Right lobe of liver (tissue), 6 donors: Measurements from ENCODE around the gene AOC2. TPM values are rescaled to one million over a fixed set of nuclear protein-coding genes. Genes with fewer than 3 reads are reported as not detected.
"Not testable (repeated sequence)": the region's sequence is repeated elsewhere in the genome, so short reads cannot be mapped to it uniquely, and the experiment has no call there.

Experiments
- ATAC-seq, 4 donors: fragments of 200-7000 bp; cut with Tn5 transposase; one replicate each; pipeline ENCODE4 v1.9.1; 2020; ENCODE audit warnings: mild to moderate bottlenecking in 4 of 4, moderate library complexity in 4 of 4
- DNase-seq, 3 donors: peaks; one replicate each; pipeline ENCODE4 v3.0.0-alpha.2; 2020
- H3K27ac ChIP-seq, 3 donors: fragments of 200-600 bp; one replicate each; pipeline ENCODE4 v1.8.0; 2022
- H3K27me3 ChIP-seq, 2 donors: fragments of 200-600 bp; one replicate each; pipeline ENCODE4 v1.8.0; 2022
- H3K36me3 ChIP-seq, 4 donors: fragments of 200-600 bp; sonication (generic) in 1 of 4; one replicate each; pipeline versions ENCODE4 v1.5.1 to v1.8.0; 2017 to 2022; ENCODE audit warnings: control low read depth in 1 of 4
- H3K4me1 ChIP-seq, 4 donors: fragments of 200-600 bp; sonication (generic) in 1 of 4; one replicate each; pipeline versions ENCODE4 v1.5.1 to v1.8.0; 2017 to 2022; ENCODE audit warnings: control low read depth in 1 of 4
- H3K4me3 ChIP-seq, 3 donors: fragments of 200-600 bp; one replicate each; pipeline ENCODE4 v1.8.0; 2022
- H3K9me3 ChIP-seq, 4 donors: fragments of 200-600 bp; sonication (generic) in 1 of 4; one replicate each; pipeline versions ENCODE4 v1.5.1 to v1.8.0; 2017 to 2022; ENCODE audit warnings: control low read depth in 1 of 4
- POLR2A ChIP-seq: fragments of 450-650 bp; IDR thresholded peaks from one replicate; pipeline ENCODE4 v1.6.1; 2017; ENCODE audit warnings: antibody characterized with exemption, mild to moderate bottlenecking
- WGBS: methylation state at CpG from one replicate; pipeline ENCODE4 v1.1.6; 2018; ENCODE audit warnings: low coverage, low lambda C conversion rate; ENCODE audit not compliant: insufficient coverage; ENCODE audit errors: missing lambda C conversion rate; 5-methylcytosine and 5-hydroxymethylcytosine counted together
- intact Hi-C, 2 donors: fragments of 100-400 bp; cut with DNase I; formaldehyde crosslinking; loops; one replicate each; pipeline versions ENCODE4 v1.11.2 to v1.14.1; 2022
- microRNA-seq, 2 donors: library from miRNA; unstranded; fragments of <30 nt; microRNA quantifications; one replicate each; pipeline ENCODE4, GENCODE V29; 2019 to 2020
- small RNA-seq, 2 experiments: library from RNA; depleted of rRNA; stranded (forward); fragments of <200 nt; gene quantifications; one replicate each; pipeline ENCODE3, GENCODE V24; 2016
- total RNA-seq, 6 experiments: library from RNA; depleted of rRNA in 2 of 6; stranded (reverse); fragments of >200 nt in 2 of 6; fragmentation: NEBNext Ultra II Directional in 3 of 6; extraction: Animal tissue kit (Norgen Biotek cat#: 25700) in 3 of 6; gene quantifications; one replicate each; pipeline versions ENCODE4 v1.1.0 to v1.2.4, GENCODE V29; 2016 to 2023
- TF ChIP-seq, protein P1 (sequence below), 4 donors: fragments of 200-600 bp in 3 of 4; fragments of 450-650 bp in 1 of 4; IDR thresholded peaks; one replicate each; pipeline versions ENCODE4 v1.5.1 to v1.8.0; 2016 to 2022; ENCODE audit warnings: antibody characterized with exemption in 4 of 4, mild to moderate bottlenecking in 2 of 4
- donor health status: DM: no; HTN: yes; CAD: no.
- donor health status: DM: no; HTN: no; CAD: no.
- donor health status: DM: no; HTN: no; CAD: no.
- donor health status: DM: no; HTN: yes; CAD: no.
- donor health status: DM: no; HTN: yes; CAD: no.

AOC2 gene
- total RNA-seq, 6 experiments from 2014 or later, result 0.62 to 2.0 (median 1.4) TPM

DNA sequence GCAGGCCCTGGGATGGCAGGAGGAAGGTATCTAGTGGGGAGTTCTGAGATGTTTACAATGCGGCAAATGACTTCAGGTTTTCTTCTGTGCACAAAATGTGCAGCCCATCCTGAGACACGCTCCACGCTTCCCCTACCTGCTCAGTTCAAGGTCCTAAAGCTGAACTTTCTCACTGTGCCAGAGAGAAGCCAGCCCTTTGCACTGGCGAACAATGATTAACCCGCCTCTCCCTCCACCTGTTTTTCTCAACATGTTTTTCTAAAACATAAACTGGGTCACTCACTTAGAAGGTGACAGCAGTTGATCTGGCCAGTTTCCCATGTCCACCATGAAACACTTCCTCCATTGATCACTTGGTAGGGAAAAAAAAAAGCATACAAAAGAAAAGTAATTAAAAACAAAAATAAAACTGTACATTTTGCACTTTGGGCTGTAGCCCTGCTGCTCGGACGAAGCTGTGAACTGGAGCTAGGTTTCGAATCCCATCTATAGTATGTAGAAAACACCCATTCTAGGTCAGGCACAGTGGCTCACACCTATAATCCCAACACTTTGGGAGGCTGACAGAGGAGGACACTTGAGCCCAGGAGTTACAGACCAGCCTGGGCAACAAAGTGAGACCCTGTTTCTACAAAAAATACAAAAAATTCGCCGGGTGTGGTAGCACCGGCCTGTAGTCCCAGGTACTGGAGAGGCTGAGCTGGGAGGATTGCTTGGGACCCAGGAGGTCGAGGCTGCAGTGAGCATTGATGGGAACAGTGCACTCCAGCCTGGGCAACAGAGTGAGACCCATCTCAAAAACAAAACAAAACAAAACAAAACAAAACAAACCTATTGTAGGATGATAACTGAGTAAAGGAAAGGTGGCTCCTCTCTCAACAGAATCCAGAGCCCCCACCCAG lies 50.2 kb downstream of the AOC2 start:
- DNase-seq, result peak; percentile 59 to 89 (median 78)
- no peaks in the 10 kb centered on the region for H3K9me3 ChIP-seq
- H3K27ac ChIP-seq, result peak overlapping the region; percentile 33 to 87 (median 58)
- TF ChIP-seq, protein P1, sequence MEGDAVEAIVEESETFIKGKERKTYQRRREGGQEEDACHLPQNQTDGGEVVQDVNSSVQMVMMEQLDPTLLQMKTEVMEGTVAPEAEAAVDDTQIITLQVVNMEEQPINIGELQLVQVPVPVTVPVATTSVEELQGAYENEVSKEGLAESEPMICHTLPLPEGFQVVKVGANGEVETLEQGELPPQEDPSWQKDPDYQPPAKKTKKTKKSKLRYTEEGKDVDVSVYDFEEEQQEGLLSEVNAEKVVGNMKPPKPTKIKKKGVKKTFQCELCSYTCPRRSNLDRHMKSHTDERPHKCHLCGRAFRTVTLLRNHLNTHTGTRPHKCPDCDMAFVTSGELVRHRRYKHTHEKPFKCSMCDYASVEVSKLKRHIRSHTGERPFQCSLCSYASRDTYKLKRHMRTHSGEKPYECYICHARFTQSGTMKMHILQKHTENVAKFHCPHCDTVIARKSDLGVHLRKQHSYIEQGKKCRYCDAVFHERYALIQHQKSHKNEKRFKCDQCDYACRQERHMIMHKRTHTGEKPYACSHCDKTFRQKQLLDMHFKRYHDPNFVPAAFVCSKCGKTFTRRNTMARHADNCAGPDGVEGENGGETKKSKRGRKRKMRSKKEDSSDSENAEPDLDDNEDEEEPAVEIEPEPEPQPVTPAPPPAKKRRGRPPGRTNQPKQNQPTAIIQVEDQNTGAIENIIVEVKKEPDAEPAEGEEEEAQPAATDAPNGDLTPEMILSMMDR (IDR thresholded peaks at IDR 0.05), result no peak
- no peak for TF ChIP-seq POLR2A
- WGBS, result 26% methylated on average over 9 of the region's 12 CpGs
- H3K36me3 ChIP-seq, result no peaks in the 10 kb centered on the region
- H3K4me1 ChIP-seq, result peaks cover 0 to 52% (median 27%) of the 10 kb centered on the region in 4 donors
- no peaks in the 10 kb centered on the region for H3K27me3 ChIP-seq
- intact Hi-C loops, result no loop called here
- peak overlapping the region; percentile 7 to 37 (median 36) for H3K4me3 ChIP-seq
- ATAC-seq, result peak; percentile 77 to 88 (median 82)

DNA sequence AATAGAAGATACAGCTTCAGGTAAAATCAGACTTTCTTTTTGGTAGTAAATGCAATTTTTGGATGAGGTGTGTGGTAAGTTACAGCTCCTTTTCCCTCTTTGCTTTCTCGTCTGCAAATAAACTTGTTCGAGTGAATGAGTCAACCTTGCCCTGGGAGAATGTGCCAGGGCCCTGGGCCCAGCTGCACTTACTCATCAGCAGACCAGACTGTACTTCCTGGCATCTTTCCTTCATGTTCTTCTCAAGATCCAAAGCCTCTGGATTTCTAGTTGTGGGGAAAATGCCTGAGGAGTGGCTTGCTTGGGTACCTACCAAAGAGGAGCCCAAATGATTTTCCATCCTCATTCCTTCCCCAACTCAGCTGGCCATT lies 50.8 kb downstream of the AOC2 start:
- Histone ChIP-seq H3K4me1 (peaks cover 0 to 59% (median 27%) of the 10 kb centered on the region in 4 donors), H3K27me3 (no peaks in the 10 kb centered on the region), H3K4me3 (peak overlapping the region in 2 of 3 donors; percentile 17 to 36), H3K9me3 (no peaks in the 10 kb centered on the region), H3K36me3 (no peaks in the 10 kb centered on the region), H3K27ac (peak overlapping the region; percentile 33 to 87 (median 58))
- DNase-seq (peak; percentile 68 to 74 (median 72)), ATAC-seq (peak; percentile 64 to 76 (median 70))
- intact Hi-C loops, result no loop called here
- TF ChIP-seq, protein P1 (IDR thresholded peaks at IDR 0.05), result no peak
- no peak for TF ChIP-seq POLR2A
- WGBS, result 3% methylated on average over 2 of the region's 2 CpGs

DNA sequence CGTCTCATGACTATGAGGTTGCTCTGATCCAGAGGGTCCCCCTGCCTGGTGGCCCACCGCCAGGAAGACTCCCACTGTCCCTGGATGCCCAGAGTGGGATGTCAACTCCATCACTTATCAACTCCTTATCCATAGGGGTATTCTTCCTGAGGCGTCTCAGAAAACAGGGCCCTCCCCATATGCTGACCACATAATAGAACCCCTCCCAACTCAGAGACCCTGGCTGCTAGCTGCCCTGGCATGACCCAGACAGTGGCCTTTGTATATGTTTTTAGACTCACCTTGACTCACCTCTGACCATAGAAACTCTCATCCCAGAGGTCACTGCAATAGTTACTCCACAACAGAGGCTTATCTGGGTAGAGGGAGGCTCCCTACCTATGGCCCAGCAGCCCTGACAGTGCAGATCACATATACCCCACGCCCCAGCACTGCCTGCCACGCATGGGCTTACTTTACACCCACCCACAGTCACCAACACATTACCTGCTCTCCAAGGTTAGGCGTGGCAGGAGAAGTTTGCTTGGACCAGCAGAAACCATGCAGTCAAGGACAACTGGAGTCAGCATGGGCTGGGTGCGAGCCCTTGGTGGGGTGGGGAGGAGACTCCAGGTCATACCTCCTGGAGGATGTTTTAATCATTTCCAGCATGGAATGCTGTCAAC lies 53.9 kb downstream of the AOC2 start:
- DNase-seq (peak in 1 of 3 donors; percentile 12), ATAC-seq (no peak)
- Histone ChIP-seq H3K9me3 (no peaks in the 10 kb centered on the region), H3K4me3 (no peak overlapping the region), H3K4me1 (peaks cover 0 to 40% (median 12%) of the 10 kb centered on the region in 4 donors), H3K27ac (no peak overlapping the region), H3K27me3 (no peaks in the 10 kb centered on the region), H3K36me3 (peaks cover 0 to 4% (median 0%) of the 10 kb centered on the region in 4 donors)
- 63% methylated on average over 4 of the region's 7 CpGs for WGBS
- intact Hi-C loops, result no loop called here
- TF ChIP-seq POLR2A, result no peak
- TF ChIP-seq, protein P1 (IDR thresholded peaks at IDR 0.05), result no peak

DNA sequence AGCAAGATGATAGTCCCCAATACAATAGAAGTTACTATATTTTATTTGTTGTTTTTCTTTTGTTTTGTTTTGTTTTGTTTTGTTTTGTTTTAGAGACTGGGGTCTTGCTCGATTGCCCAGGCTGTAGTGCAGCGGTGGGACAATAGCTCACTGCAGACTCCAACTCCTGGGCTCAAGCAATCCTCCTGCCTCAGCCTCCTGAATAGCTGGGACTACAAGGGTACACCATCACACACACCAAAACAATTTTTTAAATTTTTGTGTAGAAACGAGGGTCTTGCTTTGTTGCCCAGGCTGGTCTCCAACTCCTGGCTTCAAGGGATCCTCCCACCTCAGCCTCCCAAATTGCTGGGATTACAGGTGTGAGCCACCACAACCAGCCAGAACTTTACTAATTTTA lies 55.6 kb downstream of the AOC2 start:
- Histone ChIP-seq H3K36me3 (peaks cover 0 to 17% (median 7%) of the 10 kb centered on the region in 4 donors), H3K4me1 (peaks cover 0 to 34% (median 12%) of the 10 kb centered on the region in 4 donors), H3K27ac (peak overlapping the region in 2 of 3 donors; percentile 47 to 65)
- DNase-seq, ATAC-seq, H3K4me3 ChIP-seq, intact Hi-C loops, H3K9me3 ChIP-seq, H3K27me3 ChIP-seq: not testable (repeated sequence)
- 74% methylated on average over 3 of the region's 3 CpGs for WGBS

Small RNA genes within 50 kb of the gene (microRNA-seq; reads per million reads assigned to microRNA genes)
- 0 to 0.29 reads per million in 2 donors for gene MIR6781

Small RNA genes within 50 kb of the gene (small RNA-seq; reads per million reads assigned to genes)
- gene MIR6781 (0 reads per million in 2 experiments), gene RNU6-287P (0 reads per million in 2 experiments)

Other genes with a start within 250 kb of the AOC2 start
- 10 to 100 TPM; 31.0 to 49.4 (median 43.2) TPM for gene RETREG3, start 235.2 kb upstream of the AOC2 start, total RNA-seq
- gene TUBG1, start 234.9 kb upstream of the AOC2 start, total RNA-seq, result 10 to 100 TPM; 17.9 to 44.5 (median 22.0) TPM
- 10 to 100 TPM in 1 of 6 experiments, 1 to 10 TPM in 5; 6.8 to 10.7 (median 7.5) TPM for gene TUBG2, start 185.3 kb upstream of the AOC2 start, total RNA-seq
- gene PLEKHH3, start 167.6 kb upstream of the AOC2 start, total RNA-seq, result 10 to 100 TPM in 5 of 6 experiments, 1 to 10 TPM in 1; 8.1 to 23.7 (median 11.2) TPM
- under 1 TPM in 3 of 6 experiments, not detected in 3; 0.21 to 0.34 (median 0.31) TPM for gene CCR10, start 162.7 kb upstream of the AOC2 start, total RNA-seq
- 1 to 10 TPM in 1 of 6 experiments, under 1 TPM in 5; 0.42 to 1.8 (median 0.56) TPM for gene CNTNAP1, start 162.0 kb upstream of the AOC2 start, total RNA-seq
- 10 to 100 TPM in 3 of 6 experiments, 1 to 10 TPM in 3; 5.5 to 16.5 (median 10.8) TPM for gene EZH1, start 99.5 kb upstream of the AOC2 start, total RNA-seq
- gene RAMP2, start 83.4 kb upstream of the AOC2 start, total RNA-seq, result 1 to 10 TPM; 1.9 to 9.4 (median 4.4) TPM
- gene VPS25, start 71.1 kb upstream of the AOC2 start, total RNA-seq, result 10 to 100 TPM; 28.3 to 47.0 (median 33.6) TPM
- gene WNK4, start 64.0 kb upstream of the AOC2 start, total RNA-seq, result 1 to 10 TPM in 1 of 6 experiments, under 1 TPM in 2, not detected in 3; 0.12 to 1.1 (median 0.22) TPM
- 100 to 1,000 TPM in 1 of 6 experiments, 10 to 100 TPM in 5; 50.4 to 118 (median 68.3) TPM for gene COA3, start 45.9 kb upstream of the AOC2 start, total RNA-seq
- gene CNTD1, start 45.7 kb upstream of the AOC2 start, total RNA-seq, result under 1 TPM in 1 of 6 experiments, not detected in 5; 0.15 TPM
- gene BECN1, start 20.3 kb upstream of the AOC2 start, total RNA-seq, result 10 to 100 TPM; 29.6 to 48.8 (median 37.4) TPM
- 10 to 100 TPM; 33.6 to 72.1 (median 42.8) TPM for gene PSME3, start 11.2 kb upstream of the AOC2 start, total RNA-seq
- 10 to 100 TPM in 2 of 6 experiments, 1 to 10 TPM in 4; 3.9 to 14.9 (median 7.1) TPM for gene AOC3, start 6.6 kb downstream of the AOC2 start, total RNA-seq
- gene G6PC1, start 56.2 kb downstream of the AOC2 start, total RNA-seq, result 100 to 1,000 TPM in 5 of 6 experiments, 10 to 100 TPM in 1; 64.5 to 505 (median 185) TPM
- gene AARSD1, start 119.9 kb downstream of the AOC2 start, total RNA-seq, result 10 to 100 TPM; 12.3 to 22.1 (median 17.9) TPM
- not detected for gene PTGES3L, start 135.5 kb downstream of the AOC2 start, total RNA-seq
- gene RUNDC1, start 136.0 kb downstream of the AOC2 start, total RNA-seq, result 1 to 10 TPM; 3.6 to 5.1 (median 4.6) TPM
- gene RPL27, start 153.8 kb downstream of the AOC2 start, total RNA-seq, result 100 to 1,000 TPM; 229 to 528 (median 316) TPM
- gene IFI35, start 162.2 kb downstream of the AOC2 start, total RNA-seq, result 10 to 100 TPM; 14.1 to 23.3 (median 18.1) TPM
- 10 to 100 TPM; 38.2 to 51.6 (median 43.3) TPM for gene VAT1, start 177.8 kb downstream of the AOC2 start, total RNA-seq
- 1 to 10 TPM in 2 of 6 experiments, under 1 TPM in 4; 0.09 to 3.3 (median 0.64) TPM for gene RND2, start 180.7 kb downstream of the AOC2 start, total RNA-seq